Activated CD8-positive, alpha-beta memory T cell treated with anti-CD3 and anti-CD28 coated beads, Interleukin-2, amount 10 ng/mL, durations not matched to agents 7 days and 5 days (primary cell): ENCODE measurements around the gene ITPK1. TPM values are rescaled to one million over a fixed set of nuclear protein-coding genes. Genes with fewer than 3 reads are reported as not detected.

ENCODE experiments used
- ATAC-seq: fragments of 150-1000 bp; cut with Tn5 transposase; one replicate; pipeline ENCODE4 v1.10.0; 2021; ENCODE audit warnings: moderate library complexity
- CTCF ChIA-PET: fragments of 350-600 bp; sonication (Branson Sonifier 250); formaldehyde crosslinking; loops from one replicate; lab custom pipeline; 2021; ENCODE audit warnings: antibody characterized with exemption; lab: Charles Lee
- DNase-seq: peaks from one replicate; pipeline ENCODE4 v3.0.0-alpha.2; 2020
- H3K27ac Mint-ChIP-seq: one replicate; pipeline ENCODE4 v1.8.0; 2021; ENCODE audit warnings: mild to moderate bottlenecking, mixed read lengths
- H3K27me3 Mint-ChIP-seq: one replicate; pipeline ENCODE4 v1.8.0; 2021; ENCODE audit warnings: mixed read lengths
- H3K36me3 Mint-ChIP-seq: one replicate; pipeline ENCODE4 v1.8.0; 2021; ENCODE audit warnings: mild to moderate bottlenecking, mixed read lengths
- H3K4me1 Mint-ChIP-seq: one replicate; pipeline ENCODE4 v1.8.0; 2021; ENCODE audit warnings: mixed read lengths
- H3K4me3 Mint-ChIP-seq: one replicate; pipeline ENCODE4 v1.8.0; 2021; ENCODE audit warnings: mild to moderate bottlenecking, moderate library complexity, mixed read lengths
- H3K9me3 Mint-ChIP-seq: one replicate; pipeline ENCODE4 v1.8.0; 2022; ENCODE audit warnings: low read depth, mixed read lengths
- total RNA-seq, 2 experiments: library from RNA; stranded (reverse); gene quantifications; one replicate each; pipeline ENCODE4 v1.2.3, GENCODE V29; 2021

The ITPK1 gene
- total RNA-seq, 2 experiments from 2014 or later, result 96.1 to 103 TPM

DNA sequence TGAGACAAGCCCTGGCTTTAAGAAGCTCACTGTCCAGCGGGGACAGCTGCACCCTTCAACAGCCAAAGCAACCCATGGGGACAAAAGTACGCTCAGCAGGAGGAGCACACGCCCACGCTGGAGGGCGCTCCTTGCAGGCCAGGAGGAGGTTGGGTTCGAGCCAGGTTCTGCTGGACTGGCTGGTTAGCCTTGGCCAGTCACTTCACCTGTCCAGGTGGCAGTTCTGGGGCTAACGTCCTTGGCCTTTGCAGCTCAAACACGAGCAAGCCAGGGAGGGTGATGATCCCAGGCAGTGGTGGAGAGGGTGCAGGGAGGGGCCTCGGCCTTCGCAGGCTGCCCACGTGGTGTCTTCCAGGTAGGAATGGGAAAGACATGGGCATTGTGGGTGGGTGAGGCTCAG, 179.6 kb downstream of the ITPK1 start:
- Mint-ChIP-seq H3K27me3 (no peaks in the 10 kb centered on the region), H3K27ac (no peak overlapping the region), H3K4me1 (no peaks in the 10 kb centered on the region), H3K4me3 (no peak overlapping the region), H3K36me3 (no peaks in the 10 kb centered on the region), H3K9me3 (no peaks in the 10 kb centered on the region)
- ATAC-seq (no peak), DNase-seq (no peak)
- CTCF ChIA-PET, result no interaction called here

DNA sequence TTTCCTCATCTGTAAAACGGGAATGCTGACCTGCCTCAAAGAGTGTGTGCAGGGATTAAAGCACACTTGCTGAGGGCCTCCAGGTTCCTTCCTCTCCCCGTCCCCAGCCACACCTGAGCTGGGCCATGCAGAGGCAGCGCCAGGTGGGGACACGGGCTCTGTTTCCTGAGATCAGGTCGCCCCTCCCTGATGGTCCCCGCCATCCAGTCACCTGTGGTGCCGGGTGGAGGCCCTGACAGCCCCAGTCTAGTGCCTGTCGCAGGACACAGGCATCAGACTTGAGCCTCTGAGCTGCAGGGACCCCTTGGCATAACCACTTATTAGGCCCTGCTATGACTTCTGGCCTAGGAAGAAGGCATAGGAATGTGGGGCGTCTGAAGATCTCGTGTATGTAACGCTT, 180.3 kb downstream of the ITPK1 start:
- ATAC-seq, result no peak
- Mint-ChIP-seq H3K4me3 (no peak overlapping the region), H3K9me3 (no peaks in the 10 kb centered on the region), H3K4me1 (no peaks in the 10 kb centered on the region), H3K27me3 (no peaks in the 10 kb centered on the region), H3K36me3 (no peaks in the 10 kb centered on the region), H3K27ac (no peak overlapping the region)
- DNase-seq, result no peak
- CTCF ChIA-PET, result no interaction called here

GRCh38 chr14:92934196-92935085, 181.3 kb downstream of the ITPK1 start:
- Mint-ChIP-seq H3K9me3 (no peaks in the 10 kb centered on the region), H3K27me3 (no peaks in the 10 kb centered on the region), H3K27ac (no peak overlapping the region), H3K4me3 (no peak overlapping the region), H3K36me3 (no peaks in the 10 kb centered on the region), H3K4me1 (no peaks in the 10 kb centered on the region)
- CTCF ChIA-PET, result interaction anchor here (1.2 kb wide), 1 partner anchor 37 kb away, joined by 3 read pairs; no protein-coding TSS in a partner anchor
- ATAC-seq (no peak), DNase-seq (no peak)

DNA sequence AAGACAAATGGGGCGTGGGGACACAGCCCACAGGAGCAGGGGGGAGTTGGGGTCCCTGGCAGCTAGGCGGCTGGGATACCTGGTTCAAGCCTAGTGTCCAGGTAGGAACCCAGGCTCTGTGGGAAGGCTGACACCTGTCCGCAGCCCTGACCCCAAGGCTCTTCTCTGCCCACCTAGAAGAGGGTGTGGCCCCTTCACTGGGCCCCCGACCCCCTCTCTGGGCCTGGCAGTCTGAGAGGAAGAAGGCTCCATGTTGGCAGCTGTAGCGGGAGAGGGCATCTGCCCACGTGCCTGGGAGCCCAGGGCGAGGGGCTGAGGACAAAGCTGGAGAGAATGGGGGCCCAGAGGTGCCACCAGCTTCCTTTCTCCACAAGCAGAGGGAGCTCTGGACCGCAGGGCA, 182.2 kb downstream of the ITPK1 start:
- DNase-seq, result no peak
- CTCF ChIA-PET, result interaction anchor here (1.2 kb wide), 1 partner anchor 36 kb away, joined by 3 read pairs; no protein-coding TSS in a partner anchor
- Mint-ChIP-seq H3K36me3 (no peaks in the 10 kb centered on the region), H3K27me3 (no peaks in the 10 kb centered on the region), H3K4me3 (no peak overlapping the region), H3K4me1 (no peaks in the 10 kb centered on the region), H3K9me3 (no peaks in the 10 kb centered on the region), H3K27ac (no peak overlapping the region)
- ATAC-seq, result no peak

- Mint-ChIP-seq H3K27ac (no peak overlapping the region), H3K4me3 (no peak overlapping the region), H3K27me3 (no peaks in the 10 kb centered on the region), H3K36me3 (no peaks in the 10 kb centered on the region), H3K4me1 (no peaks in the 10 kb centered on the region), H3K9me3 (no peaks in the 10 kb centered on the region)
- CTCF ChIA-PET, result interaction anchor here (1.2 kb wide), 1 partner anchor 35 kb away, joined by 3 read pairs; no protein-coding TSS in a partner anchor
- ATAC-seq (no peak), DNase-seq (no peak)
Observed at GRCh38 chr14:92932448-92933395, 183.0 kb downstream of the ITPK1 start.

- ATAC-seq (no peak), DNase-seq (no peak)
- Mint-ChIP-seq H3K27me3 (no peaks in the 10 kb centered on the region), H3K27ac (no peak overlapping the region), H3K4me1 (no peaks in the 10 kb centered on the region), H3K9me3 (no peaks in the 10 kb centered on the region), H3K36me3 (no peaks in the 10 kb centered on the region), H3K4me3 (no peak overlapping the region)
- CTCF ChIA-PET, result no interaction called here
Observed at GRCh38 chr14:92931681-92932447, 183.9 kb downstream of the ITPK1 start.

GRCh38 chr14:92930737-92931602, 184.8 kb downstream of the ITPK1 start:
- Mint-ChIP-seq H3K4me3 (no peak overlapping the region), H3K27ac (no peak overlapping the region), H3K4me1 (no peaks in the 10 kb centered on the region), H3K9me3 (no peaks in the 10 kb centered on the region), H3K27me3 (no peaks in the 10 kb centered on the region), H3K36me3 (no peaks in the 10 kb centered on the region)
- CTCF ChIA-PET, result no interaction called here
- DNase-seq, result no peak
- no peak for ATAC-seq

- H3K4me3 Mint-ChIP-seq, result no peak overlapping the region
- no peak for ATAC-seq
- H3K27me3 Mint-ChIP-seq, result peaks cover 3% of the 10 kb centered on the region
- no peaks in the 10 kb centered on the region for H3K4me1 Mint-ChIP-seq
- CTCF ChIA-PET, result no interaction called here
- DNase-seq, result no peak
- H3K27ac Mint-ChIP-seq, result no peak overlapping the region
- H3K36me3 Mint-ChIP-seq, result no peaks in the 10 kb centered on the region
- no peaks in the 10 kb centered on the region for H3K9me3 Mint-ChIP-seq
Observed at GRCh38 chr14:92929689-92930608, 185.8 kb downstream of the ITPK1 start.

GRCh38 chr14:92928961-92929688, 186.6 kb downstream of the ITPK1 start:
- no peak for ATAC-seq
- no peaks in the 10 kb centered on the region for H3K4me1 Mint-ChIP-seq
- DNase-seq, result no peak
- H3K27me3 Mint-ChIP-seq, result peaks cover 7% of the 10 kb centered on the region
- no peak overlapping the region for H3K27ac Mint-ChIP-seq
- CTCF ChIA-PET, result no interaction called here
- no peaks in the 10 kb centered on the region for H3K36me3 Mint-ChIP-seq
- no peak overlapping the region for H3K4me3 Mint-ChIP-seq
- H3K9me3 Mint-ChIP-seq, result no peaks in the 10 kb centered on the region

GRCh38 chr14:92928258-92928629, 187.5 kb downstream of the ITPK1 start:
- H3K4me3 Mint-ChIP-seq, result no peak overlapping the region
- CTCF ChIA-PET, result no interaction called here
- DNase-seq, result no peak
- no peaks in the 10 kb centered on the region for H3K36me3 Mint-ChIP-seq
- H3K27ac Mint-ChIP-seq, result no peak overlapping the region
- peaks cover 7% of the 10 kb centered on the region for H3K27me3 Mint-ChIP-seq
- no peaks in the 10 kb centered on the region for H3K4me1 Mint-ChIP-seq
- H3K9me3 Mint-ChIP-seq, result no peaks in the 10 kb centered on the region
- no peak for ATAC-seq
